Activated CD4-positive, alpha-beta T cell treated with anti-CD3 and anti-CD28 coated beads, Interleukin-2, amount 10 ng/mL, durations not matched to agents 24 days and 14 days (primary cell): Measurements from ENCODE around the gene GLCE. TPM values are rescaled to one million over a fixed set of nuclear protein-coding genes. Genes with fewer than 3 reads are reported as not detected.
A peak's percentile ranks its signal among the peaks of the same experiment; 100 is the strongest.

Experiments
- DNase-seq: peaks from one replicate; pipeline ENCODE4 v3.0.0; 2022
- H3K27ac Mint-ChIP-seq: one replicate; pipeline ENCODE4 v1.8.0; 2022; ENCODE audit warnings: mild to moderate bottlenecking, mixed read lengths
- H3K27me3 Mint-ChIP-seq: one replicate; pipeline ENCODE4 v1.8.0; 2022; ENCODE audit warnings: mixed read lengths
- H3K36me3 Mint-ChIP-seq: one replicate; pipeline ENCODE4 v1.8.0; 2022; ENCODE audit warnings: low read depth, mild to moderate bottlenecking, mixed read lengths
- H3K4me1 Mint-ChIP-seq: one replicate; pipeline ENCODE4 v1.8.0; 2021; ENCODE audit warnings: mixed read lengths
- H3K4me3 Mint-ChIP-seq: one replicate; pipeline ENCODE4 v1.8.0; 2022; ENCODE audit warnings: mild to moderate bottlenecking, moderate library complexity, mixed read lengths
- H3K9me3 Mint-ChIP-seq: one replicate; pipeline ENCODE4 v1.8.0; 2021; ENCODE audit warnings: mixed read lengths
- intact Hi-C: fragments of 100-400 bp; cut with micrococcal nuclease; formaldehyde crosslinking; loops from one replicate; pipeline ENCODE4 v1.15.1; 2023
- total RNA-seq: library from RNA; stranded (reverse); gene quantifications from 2 replicates; pipeline ENCODE4 v1.2.3, GENCODE V29; 2022

The GLCE gene
- total RNA-seq, 1 donor from 2014 or later: 2.5 TPM

DNA sequence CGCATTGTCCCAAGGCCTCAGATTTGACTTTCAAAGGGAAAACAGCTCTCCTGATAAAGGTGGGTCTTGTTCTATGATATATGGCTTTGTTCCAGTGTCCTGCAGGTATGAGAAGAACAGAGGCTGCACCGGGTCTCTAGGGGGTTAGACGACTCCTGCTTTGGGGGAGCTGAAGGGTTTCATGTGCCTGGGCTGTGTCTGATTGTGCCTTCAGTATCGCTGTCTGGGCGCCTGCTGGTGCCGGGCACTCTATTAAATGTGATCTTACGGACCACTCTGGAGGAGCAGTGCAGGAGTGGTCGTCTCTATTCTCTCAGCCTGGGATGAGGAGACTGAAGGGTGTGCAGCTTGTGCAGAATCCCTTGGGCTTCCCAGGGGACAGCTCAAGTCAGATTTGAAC lies 154.3 kb downstream of the GLCE start:
- Mint-ChIP-seq H3K9me3 (no peaks in the 10 kb centered on the region), H3K4me3 (no peak overlapping the region), H3K27me3 (peaks cover 5% of the 10 kb centered on the region), H3K36me3 (no peaks in the 10 kb centered on the region), H3K27ac (no peak overlapping the region), H3K4me1 (peaks cover under 1% of the 10 kb centered on the region)
- DNase-seq: no peak
- intact Hi-C loops: no loop called here

DNA sequence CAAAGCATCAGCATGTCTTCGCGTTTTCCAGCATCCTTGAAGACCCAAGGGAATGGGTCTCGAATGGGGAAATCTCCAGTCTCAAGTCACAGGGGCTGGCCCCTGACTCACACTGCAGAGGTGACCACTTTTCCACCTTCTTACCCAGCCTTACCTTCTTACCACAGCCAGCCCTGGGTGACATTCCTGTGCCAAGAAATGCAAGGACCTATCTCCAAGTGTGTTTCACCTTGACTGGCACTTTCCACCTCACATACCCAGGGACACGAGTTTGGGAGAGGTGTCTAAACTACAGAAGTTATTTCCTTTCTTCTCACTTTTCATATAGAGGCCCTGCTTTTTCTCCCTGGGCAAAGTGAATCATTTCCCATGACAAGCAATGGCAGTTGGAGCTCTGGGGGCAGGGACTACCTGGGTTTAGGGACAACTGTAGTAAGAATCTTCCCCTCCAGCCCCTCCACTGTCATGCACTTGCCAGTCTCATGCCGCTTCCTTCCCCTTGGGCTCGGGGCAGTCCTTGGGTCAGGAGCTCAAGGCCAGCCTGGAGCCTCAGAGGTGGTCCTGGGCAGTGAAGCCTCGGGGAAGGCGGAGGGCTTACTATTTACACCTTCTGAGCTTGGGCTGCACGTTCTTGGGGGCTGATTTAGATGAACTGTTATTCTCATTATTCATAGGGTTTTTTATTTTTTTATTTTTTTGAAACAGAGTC lies 155.1 kb downstream of the GLCE start:
- DNase-seq: no peak
- H3K4me1 Mint-ChIP-seq: peaks cover 2% of the 10 kb centered on the region
- intact Hi-C loops: no loop called here
- H3K27ac Mint-ChIP-seq: no peak overlapping the region
- H3K4me3 Mint-ChIP-seq: no peak overlapping the region
- no peaks in the 10 kb centered on the region for H3K9me3 Mint-ChIP-seq
- H3K36me3 Mint-ChIP-seq: no peaks in the 10 kb centered on the region
- H3K27me3 Mint-ChIP-seq: peaks cover 5% of the 10 kb centered on the region

DNA sequence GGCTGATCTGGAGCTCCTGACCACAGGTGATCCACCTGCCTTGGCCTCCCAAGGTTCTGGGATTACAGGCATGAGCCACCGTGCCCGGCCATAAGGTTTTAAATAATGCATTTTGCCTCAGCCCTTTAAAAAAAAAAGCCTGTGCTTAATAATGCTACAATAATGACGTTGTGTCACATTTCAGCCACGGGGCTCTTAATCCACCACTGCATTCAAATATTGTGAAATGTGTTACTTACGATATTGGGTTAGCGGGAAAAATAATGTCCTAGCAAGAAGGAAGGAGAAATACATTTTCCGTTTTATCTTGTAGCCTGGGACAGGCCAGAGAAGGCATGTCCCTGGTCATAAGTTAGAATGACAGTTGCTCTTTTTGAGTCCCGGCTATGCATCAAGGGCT lies 155.9 kb downstream of the GLCE start:
- no peak overlapping the region for H3K27ac Mint-ChIP-seq
- peaks cover 5% of the 10 kb centered on the region for H3K27me3 Mint-ChIP-seq
- intact Hi-C loops: no loop called here
- no peaks in the 10 kb centered on the region for H3K9me3 Mint-ChIP-seq
- H3K4me3 Mint-ChIP-seq: no peak overlapping the region
- peaks cover 9% of the 10 kb centered on the region for H3K4me1 Mint-ChIP-seq
- DNase-seq: no peak
- H3K36me3 Mint-ChIP-seq: no peaks in the 10 kb centered on the region

DNA sequence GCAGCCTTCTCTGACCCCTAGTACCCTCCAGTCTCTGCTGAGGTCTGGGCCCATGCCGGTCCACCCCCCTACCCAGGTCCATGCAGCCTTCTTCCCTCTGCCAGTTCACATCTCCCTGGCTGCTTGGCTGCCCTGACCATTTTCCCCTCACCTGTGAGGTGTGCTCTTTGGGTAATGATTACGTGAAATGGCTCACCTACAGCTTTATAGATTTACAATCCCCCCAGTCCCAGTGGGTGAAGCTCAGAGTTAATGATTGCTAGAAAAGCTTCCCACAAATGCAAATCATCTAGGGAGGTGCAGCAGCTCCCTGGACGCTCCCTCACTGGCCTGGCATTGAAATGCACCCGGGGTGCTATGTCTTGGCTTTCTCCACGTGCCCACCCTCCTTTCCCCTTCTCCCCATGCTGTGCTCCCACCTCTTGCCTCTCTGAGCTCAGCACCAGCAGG lies 157.0 kb downstream of the GLCE start:
- Mint-ChIP-seq H3K27ac (no peak overlapping the region), H3K27me3 (peaks cover 2% of the 10 kb centered on the region), H3K36me3 (no peaks in the 10 kb centered on the region), H3K4me3 (no peak overlapping the region), H3K9me3 (no peaks in the 10 kb centered on the region), H3K4me1 (peaks cover 10% of the 10 kb centered on the region)
- intact Hi-C loops: no loop called here
- no peak for DNase-seq

DNA sequence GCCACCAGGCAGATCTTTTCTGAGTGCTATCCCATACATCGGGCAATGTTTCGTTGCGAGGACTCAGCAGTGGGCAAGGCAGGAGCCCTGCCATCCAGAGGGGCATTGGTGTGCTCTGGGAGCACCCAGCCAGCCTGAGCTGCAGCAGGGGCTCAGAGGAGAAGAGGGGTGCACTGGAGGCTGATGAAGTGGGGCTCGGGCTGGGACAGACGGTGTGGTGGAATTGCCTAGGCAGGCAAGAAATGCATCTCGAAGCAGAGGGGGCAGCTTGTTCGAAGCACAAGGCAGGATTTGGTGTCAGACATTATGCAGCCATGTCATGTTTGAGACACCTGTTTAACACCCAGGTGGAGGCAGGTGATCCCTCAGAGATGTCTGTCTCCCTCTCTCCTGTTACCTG lies 157.6 kb downstream of the GLCE start:
- Mint-ChIP-seq H3K27me3 (peaks cover 4% of the 10 kb centered on the region), H3K36me3 (no peaks in the 10 kb centered on the region)

DNA sequence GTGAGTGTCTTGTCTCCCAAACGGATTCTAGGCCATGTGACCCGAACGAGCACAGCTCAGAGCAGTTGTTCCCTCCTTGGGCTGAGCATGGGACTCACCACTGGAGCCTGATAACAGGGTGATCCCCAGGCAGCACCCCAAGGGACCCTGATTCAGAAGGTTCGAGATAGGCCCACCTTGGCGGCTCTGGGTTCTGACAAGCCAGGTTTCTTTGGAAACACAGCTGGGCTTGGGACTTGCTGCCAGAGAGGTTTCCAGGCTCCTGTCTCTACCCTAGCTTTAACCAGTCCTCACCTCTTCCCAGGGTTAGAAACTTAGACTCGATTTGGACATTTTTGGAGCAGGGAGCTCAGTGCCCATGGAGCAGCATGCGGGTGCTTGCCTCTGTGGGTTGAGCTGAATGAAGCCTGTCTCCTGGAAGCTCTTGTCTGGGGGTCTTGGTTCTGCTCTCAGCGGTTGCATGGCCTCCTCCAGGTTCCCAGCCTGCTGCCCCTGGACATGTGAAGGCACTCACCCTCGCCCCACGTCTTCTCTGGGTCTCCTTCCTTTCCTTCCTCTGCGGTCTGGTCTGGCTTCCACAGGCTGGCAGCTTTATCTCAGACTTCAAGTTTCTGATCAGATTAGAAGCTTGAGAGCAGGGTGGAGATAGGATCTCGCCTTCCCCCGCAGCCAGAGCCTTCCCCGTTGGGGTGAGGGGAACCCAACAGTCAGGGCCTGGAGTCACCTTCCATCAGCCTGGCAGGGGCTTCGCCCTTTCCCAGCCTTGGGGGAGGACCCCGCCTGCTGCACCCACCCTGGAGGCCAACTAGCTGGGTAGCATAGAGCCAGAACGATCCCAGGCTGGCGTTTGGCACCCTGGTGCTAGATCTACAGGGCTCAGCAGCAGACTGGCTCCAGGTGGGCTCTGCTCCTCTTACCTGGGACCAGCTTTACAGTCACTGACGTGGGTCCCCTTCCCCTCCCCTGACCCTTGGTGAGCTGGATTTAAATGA lies 159.2 kb downstream of the GLCE start:
- DNase-seq: no peak
- Mint-ChIP-seq H3K4me1 (peaks cover 10% of the 10 kb centered on the region), H3K27ac (no peak overlapping the region), H3K9me3 (no peaks in the 10 kb centered on the region), H3K4me3 (no peak overlapping the region), H3K27me3 (peaks cover 4% of the 10 kb centered on the region), H3K36me3 (no peaks in the 10 kb centered on the region)
- intact Hi-C loops: no loop called here

More for the DNA sequence above, 157.6 kb downstream of the GLCE start:
- no peak for DNase-seq
- Mint-ChIP-seq H3K4me3 (no peak overlapping the region), H3K4me1 (peaks cover 10% of the 10 kb centered on the region), H3K9me3 (no peaks in the 10 kb centered on the region), H3K27ac (no peak overlapping the region)
- intact Hi-C loops: no loop called here

DNA sequence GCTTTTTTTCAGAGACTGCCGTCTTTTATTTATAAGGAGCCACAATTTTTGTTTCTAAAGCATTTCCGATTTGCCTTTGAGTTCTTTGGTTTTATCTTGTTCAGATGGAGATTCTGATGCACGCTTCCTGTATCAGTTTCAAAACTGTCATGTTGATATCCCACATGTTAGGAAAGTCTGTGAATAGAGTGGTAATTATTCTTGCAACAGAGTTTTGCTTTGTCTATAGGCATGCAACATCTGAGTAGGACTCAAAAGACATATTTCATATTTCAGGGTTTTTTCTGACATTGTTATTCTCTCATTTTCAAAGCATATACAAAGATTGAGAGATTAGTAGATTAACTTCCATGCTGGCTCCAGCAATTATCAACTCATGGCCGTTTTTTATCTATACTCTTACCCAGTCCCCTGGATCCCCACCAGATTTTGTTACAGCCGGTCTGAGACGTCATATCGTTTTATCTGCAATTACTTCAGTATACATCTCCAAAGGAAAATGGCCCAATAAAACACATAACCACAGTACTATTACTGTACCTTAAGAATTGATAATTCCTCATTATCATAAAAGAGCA lies 160.6 kb downstream of the GLCE start:
- peak overlapping the region; percentile 34 for H3K27ac Mint-ChIP-seq
- peaks cover 4% of the 10 kb centered on the region for H3K27me3 Mint-ChIP-seq
- no peaks in the 10 kb centered on the region for H3K9me3 Mint-ChIP-seq
- DNase-seq: no peak
- peaks cover 10% of the 10 kb centered on the region for H3K4me1 Mint-ChIP-seq
- no peak overlapping the region for H3K4me3 Mint-ChIP-seq
- intact Hi-C loops: no loop called here
- no peaks in the 10 kb centered on the region for H3K36me3 Mint-ChIP-seq

Other genes with a start within 250 kb of the GLCE start
- gene SPESP1, start 230.1 kb upstream of the GLCE start, total RNA-seq: 0.51 and 1.1 TPM in 2 replicates
- gene NOX5, start 145.9 kb upstream of the GLCE start, total RNA-seq: not detected in 2 replicates
- gene PAQR5, start 138.3 kb downstream of the GLCE start, total RNA-seq: not detected in 2 replicates